SIG-M5 (cell line): ENCODE results near the gene TDRD1.

Experiments
- DNase-seq: peaks from one replicate; lab custom pipeline; 2025; lab: John Stamatoyannopoulos, UW

The TDRD1 gene

DNA sequence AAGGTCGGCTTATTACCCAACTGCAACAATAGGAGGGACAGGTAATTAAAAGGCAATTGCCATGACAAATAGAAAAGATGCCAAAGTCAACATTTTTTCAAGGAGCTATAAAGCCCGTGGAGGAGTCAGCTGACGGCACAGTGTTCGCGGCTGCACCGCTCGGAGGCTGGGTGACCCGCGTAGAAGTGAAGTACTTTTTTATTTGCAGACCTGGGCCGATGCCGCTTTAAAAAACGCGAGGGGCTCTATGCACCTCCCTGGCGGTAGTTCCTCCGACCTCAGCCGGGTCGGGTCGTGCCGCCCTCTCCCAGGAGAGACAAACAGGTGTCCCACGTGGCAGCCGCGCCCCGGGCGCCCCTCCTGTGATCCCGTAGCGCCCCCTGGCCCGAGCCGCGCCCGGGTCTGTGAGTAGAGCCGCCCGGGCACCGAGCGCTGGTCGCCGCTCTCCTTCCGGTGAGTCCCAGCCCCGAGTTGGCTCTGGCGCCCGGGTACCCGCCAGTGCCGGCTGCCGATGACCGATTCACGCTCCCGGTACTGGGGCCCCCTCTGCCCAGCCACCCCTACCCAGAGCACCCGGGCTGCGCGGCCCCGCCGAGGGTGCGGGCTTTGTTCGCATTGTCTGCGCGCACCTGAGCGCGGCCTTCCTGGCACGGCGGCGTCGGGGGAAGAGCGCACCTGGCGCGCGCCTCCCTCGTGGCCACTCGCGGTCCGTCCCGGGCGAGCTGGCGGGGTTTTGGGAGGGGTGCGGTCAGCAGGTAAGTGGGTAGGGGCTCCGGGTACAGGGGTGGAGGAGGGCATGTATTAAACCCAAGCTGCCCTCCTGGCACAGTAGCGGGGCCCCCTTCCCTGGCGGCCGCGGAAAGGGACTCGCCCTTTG is 60.2 kb downstream of the TDRD1 start, which contains the start of gene VWA2:
Gene VWA2 (plus strand): TSS at position 138 of the 877 bp plus-strand sequence. CDS start 9,460 bp downstream, outside the sequence.
- DNase-seq: no peak

DNA sequence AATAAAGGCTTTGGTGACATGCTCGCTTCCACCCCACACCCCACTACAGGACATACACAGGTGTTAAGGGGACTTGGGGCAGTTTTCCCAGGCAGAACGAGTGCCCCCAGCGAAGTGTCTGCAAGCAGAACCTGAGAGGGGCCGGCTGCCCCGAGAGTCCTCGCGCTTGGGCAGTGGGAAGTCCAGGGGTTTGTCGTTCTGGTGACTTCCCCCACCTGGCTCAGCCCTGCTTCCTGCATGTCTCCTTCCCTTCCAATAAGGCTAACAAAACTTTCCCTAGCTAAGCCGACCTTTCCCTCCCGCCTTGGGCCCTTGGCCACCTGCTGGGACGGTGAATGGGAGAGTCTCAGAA is 60.8 kb downstream of the TDRD1 start:
- no peak for DNase-seq

DNA sequence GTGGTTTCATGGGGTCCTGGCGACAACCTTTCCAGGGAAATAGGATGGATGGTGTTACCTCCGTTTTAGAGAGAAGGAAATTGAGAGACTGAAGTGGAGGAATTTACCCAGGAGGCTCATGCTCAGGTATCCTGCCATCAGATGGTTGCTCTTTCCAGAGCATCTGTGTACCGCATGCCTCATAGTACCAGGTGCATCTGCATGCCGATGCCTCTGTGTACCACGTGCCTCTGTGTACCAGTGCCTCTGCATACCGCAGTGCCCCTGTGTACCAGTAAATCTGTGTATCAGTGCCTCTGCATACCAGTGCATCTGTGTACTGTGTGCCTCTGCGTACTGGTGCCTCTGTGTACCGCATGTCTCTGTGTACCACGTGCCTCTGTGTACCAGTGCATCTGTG is 63.1 kb downstream of the TDRD1 start:
- DNase-seq: no peak

DNA sequence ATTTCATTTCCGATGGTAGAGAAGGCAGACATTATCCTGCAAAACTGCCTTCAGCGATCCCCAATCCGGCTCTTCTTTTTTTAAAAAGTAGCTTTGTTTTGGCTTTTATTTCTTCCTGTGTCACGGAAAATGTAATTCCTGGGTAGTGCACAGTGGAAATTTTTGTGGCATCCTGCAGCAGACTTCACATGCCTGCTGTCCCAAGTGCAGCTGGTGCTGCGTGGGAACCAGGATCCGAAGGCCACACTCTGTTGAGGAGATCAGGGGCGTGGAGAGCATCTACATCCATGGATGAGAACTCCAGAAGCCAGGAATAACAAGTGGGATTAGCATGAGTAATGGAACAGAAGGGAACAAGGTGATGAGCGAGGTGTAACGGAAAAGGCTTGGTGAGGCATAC is 64.5 kb downstream of the TDRD1 start:
- no peak for DNase-seq

DNA sequence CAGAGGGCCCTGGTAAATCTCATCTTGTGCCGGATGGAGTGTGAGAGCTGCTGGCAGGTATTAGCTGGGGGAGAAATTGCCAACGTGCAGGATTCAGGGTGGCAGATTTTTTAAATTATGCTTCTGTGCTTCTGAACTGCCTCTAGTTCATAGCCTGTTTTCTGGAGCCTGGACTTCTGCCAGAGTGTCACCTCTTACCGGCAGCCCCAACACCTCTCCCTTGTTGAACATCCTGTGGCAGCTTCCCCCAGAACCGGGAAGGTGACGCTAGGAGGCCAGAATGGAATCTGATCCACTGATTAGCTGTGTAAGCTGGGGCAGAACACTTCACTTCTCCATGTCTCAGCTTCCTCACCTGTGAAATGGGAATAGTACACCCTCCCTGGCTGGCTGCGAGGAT is 65.0 kb downstream of the TDRD1 start:
- DNase-seq: no peak

DNA sequence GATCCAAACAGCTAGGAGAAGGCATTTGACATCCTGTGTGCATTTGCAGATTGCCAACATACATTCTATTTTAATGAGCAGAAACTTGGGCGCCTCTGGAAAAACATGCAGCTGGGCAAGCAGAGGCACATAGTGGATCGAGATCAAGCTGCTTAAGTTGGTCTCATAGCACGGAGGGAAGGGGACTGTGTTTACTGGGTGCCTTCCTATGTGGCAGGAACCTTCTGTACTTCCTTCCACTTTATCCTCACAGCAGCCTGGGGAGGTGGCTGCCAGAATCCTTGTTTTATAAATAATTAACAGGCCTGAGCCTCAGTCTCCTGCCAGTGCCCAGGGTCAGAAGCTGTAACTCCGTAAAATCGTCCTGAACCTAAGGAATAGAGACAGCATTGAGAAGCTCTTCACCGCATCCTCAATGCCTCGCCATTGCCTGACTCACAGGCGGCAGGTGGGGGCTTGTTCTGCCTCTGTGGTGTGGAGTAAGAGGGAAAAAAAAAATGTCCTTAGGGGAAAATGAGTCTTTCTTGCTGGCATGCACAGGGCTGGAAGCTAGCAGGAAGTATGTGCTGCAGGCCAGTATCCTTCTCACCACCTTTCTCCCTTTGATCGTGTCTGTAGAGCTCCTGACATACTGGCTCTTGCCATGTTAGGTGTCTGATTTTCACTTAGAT is 66.1 kb downstream of the TDRD1 start:
- DNase-seq: no peak

DNA sequence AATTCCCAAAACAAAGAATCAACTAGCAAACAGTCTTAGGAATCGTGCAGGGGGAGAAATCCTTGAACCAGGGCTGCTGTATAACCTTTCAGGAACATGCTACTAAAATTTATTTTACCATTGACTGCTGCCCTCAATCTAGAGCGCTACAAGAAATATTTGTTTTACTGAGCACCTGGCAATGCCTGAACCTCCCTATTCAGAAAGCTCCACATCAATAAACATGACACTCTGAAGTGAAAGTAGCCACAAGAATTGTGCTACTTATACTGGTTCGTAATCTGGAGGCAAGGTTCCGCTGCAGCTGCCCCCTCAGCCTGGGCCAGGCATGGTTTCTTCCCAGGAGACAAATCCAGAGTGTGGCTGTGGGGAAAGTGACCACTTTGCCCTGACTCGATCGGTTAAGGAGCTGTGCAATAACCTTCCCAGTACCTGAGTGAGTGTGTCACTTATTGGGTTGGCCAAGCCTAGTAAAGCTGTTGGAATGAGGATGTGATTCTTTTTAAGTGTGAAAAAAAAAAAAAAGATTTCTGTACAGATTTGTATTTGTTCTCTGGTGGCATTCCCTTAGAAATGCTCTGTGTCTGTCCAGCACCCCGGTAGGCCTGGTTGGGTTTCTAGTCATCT is 67.6 kb downstream of the TDRD1 start:
- no peak for DNase-seq

DNA sequence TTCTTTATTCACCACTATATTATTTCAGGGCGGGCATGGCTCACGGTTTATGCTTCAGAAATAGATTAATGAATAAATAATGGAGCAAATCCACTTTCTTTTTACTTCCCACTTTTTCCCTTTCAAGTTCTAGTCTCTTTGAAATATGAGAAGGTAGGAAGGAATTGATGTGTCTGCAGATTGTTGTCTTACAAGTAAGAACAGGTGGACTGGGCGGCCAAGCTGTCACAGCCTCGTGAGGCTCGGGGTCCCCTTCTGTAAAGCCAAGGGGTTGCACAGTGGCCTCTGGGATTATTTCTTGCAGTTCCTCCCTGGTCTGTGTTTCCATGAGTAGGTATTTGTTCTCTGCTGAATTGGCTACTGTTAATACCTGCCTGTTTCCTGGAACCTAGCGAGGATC is 71.1 kb downstream of the TDRD1 start:
- no peak for DNase-seq

DNA sequence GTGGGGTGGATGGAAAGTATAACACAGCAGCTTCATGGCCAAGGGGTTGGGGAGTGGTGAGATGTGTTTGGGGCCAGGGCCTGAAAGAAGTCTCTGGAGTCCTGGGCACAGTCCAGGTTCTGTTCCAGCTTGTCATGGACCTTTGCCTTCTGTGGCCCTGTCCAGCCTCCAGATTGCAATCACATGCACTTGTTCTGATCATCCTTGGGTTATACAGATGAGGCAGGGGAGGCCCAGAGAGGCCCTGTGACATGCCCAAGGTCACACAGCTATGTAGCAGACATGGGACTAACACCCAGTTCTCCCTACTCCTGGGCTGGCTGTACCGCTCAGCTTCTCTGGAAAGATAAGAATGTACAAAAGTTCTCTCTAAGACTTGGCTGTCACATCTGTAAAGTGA is 71.6 kb downstream of the TDRD1 start:
- no peak for DNase-seq

DNA sequence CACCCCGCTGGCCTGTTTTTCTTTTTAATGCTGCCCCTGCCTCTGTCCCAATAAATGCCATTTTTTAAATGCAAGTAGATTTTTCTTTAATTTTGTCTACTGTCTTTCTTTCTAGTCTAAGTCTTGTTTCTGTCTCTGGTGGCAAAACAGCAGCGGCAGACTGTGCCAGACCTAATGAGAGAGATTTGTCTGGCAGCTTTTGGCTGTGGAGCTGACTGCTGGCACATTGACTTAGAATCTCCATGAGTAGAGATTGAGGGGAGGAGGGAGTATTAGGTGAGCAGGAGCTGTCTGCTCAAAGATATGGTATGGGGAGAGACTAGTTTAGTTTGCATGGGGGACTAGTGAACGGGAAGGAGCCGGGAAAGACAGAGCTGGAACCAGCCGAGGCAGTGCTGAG is 72.9 kb downstream of the TDRD1 start:
- no peak for DNase-seq

DNA sequence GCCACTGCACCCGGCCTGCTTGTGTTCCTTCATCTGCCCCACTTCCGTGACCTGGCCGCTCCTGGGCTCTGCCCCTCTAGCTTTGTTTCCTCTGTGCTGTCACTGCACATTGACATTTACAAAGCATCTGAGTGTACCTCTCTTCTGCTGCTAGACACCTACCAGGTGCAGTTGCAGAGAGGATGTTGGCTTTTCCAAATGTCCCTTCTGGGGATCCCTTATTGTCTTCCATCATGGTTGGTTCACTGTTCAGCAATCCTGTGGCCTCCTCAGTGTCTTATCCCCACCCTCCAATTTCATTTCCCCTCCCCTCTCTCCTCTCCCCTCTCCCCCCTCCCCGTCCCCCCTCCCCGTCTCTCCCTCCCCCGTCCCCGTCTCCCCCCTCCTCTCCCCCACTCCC is 73.7 kb downstream of the TDRD1 start:
- DNase-seq: no peak

DNA sequence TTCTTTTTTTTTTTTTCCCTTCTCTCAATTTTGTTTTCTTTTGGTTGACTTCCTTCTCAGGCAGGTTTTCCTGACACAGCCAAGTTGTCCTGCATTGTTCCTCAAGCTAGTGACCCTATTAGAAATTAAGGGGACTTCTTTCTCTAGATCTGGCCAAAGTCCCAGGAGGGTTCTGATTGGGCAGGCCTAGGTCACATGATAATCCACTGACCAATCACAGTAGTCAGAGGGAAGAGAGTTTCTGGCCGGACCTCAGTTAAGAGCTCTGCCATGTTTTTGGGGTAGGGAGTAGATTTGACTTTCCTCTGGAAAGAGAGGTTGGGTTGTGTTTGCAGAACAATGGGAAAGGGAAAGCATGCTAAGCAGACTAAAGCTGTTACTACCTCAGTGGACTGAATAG is 76.1 kb downstream of the TDRD1 start:
- no peak for DNase-seq

DNA sequence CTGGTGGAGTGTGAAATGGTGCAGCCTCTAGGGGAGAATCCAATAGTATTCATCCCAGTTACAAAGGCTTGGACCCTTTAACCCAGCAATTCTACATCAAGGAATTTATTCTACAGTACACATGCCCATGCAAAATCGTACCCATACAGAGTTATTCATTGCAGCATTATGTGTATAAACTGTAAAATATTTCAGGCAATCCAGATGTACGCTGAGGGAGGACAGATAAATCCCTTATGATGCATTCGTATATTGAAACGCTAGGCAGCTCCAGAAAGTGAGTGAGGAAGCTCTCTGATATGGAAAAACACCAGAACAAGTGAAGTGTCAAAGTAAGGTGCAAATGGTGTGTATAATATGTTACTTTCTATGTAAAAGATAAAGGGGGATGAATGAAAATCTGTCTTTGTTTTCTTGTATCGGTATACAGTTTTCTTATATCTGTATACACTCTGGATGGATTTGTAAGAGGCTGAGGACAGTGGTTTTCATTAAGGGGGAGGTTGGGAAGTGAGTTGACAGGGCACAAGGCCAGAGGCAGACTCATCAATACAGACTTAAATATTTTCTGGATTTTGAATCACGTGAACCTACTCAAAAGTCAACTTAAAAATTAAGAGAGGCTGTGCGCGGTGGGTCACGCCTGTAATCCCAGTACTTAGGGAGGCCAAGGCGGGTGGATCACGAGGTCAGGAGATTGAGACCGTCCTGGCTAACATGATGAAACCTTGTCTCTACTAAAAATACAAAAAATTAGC is 77.0 kb downstream of the TDRD1 start:
- DNase-seq: no peak

DNA sequence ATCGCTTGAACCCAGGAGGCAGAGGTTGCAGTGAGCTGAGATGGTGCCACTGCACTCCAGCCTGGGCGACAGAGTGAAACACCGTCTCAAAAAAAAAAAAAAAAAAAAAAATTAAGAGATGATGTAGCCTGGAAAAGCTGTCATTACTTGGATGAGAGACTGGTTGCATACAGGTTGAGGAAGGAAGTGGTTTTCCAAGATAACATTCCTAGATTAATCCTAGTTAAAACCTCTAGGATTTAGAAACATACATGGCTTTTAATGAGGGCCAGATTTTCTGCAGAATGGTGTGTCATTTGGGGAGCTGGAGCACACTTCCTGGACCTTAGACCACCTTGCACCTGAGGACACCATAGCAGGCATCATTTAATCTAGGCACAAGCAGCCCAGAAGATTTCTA is 77.7 kb downstream of the TDRD1 start:
- no peak for DNase-seq

DNA sequence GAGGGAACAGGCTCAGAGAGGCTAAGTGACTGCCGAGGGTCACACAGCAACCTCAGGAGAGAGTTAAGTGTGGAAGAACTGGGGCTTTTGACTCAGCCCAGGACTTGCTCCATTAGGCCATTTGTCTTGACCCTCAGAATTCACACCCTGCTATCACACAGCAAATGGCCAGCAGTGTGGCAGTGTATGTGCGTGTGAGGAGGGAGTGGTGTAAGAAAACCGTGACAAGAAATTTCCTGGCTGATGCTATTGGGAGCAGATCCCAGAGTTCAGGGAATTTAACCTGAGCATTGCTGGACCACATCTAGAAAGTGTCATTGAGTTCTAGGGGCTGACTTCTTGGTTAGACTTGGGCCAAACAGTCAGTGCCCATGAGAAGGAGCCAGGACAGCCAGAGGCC is 78.3 kb downstream of the TDRD1 start:
- DNase-seq: no peak

DNA sequence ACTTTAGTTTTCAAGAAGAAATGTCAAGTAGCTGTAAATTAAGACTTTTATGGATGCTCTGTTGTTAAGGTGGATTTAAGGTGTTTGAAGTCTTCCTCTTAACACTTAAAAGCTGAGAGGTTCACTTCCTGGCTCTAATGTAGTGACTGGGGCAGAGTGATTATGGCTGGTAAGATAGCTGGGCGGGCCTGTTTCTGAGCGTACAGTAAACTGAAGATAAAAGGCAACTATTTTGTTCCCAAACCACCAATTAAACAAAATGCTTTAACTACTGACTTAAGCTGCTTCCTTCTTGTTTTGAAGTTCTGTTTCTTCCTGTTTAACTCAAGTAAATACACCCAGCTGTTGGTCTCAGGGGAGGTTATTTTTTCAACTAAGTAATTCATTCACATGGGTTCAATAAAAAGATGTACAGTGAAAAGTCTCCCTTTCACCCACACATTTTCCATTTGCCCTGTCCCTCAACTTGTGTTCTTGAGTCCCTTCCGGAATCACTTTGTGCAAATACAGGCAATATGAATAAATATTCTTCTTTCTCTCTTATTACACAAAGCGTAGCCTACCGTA is 79.2 kb downstream of the TDRD1 start:
- DNase-seq: no peak

DNA sequence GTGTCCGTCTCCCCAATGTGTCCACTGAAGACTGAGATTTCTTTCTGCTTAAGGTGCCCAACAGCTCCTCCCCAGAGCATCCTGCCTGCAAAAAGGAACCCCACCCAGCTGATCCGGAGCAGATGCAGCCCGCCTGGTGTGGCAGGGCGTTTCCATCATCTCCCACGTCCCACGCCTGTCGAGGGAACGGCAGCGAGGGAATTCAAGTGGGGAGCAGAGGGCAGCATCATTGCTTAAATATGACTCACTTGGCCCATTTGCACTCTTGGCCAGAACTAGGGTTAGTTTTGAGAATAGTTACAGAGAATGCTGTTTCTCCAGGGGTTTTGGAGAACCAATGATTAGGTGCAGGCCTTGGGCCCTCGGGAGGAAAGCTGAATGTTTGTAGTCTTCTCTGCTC is 80.7 kb downstream of the TDRD1 start:
- no peak for DNase-seq

DNA sequence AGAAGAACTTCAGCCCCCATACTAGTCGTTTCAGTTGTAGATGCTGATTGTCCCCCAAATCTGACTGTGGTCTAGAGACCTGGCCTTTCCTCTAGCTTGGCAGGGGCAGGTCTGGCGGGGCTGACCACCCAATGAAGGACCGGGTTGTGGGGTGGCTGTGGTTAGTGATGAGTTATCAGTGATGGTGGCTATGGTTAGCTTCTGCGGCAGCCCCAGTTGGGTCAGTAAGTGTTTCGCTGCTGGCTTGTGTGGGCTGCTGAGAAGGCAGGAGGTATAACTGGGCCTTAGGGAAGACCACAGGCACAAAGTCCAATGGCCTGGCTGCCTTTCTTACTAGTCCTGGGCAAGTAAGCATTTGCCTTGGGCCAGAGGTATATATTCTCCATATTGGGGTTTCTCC is 81.2 kb downstream of the TDRD1 start:
- no peak for DNase-seq

DNA sequence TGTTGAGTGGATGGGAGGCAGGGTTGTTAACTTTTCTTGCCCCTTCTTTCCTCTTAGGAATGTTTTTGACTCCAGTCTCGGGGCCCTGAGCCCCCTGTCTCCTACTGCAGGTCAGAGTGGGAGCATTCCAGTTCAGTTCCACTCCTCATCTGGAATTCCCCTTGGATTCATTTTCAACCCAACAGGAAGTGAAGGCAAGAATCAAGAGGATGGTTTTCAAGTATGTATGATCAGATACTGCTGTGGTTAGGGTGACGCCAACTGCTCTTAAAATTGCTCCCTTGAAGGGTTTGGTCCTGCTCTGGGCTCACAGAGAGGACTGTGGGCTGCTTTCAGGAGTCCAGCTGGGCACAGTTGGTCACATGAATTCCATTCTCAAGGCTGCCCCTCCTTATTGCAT is 81.9 kb downstream of the TDRD1 start:
- no peak for DNase-seq

DNA sequence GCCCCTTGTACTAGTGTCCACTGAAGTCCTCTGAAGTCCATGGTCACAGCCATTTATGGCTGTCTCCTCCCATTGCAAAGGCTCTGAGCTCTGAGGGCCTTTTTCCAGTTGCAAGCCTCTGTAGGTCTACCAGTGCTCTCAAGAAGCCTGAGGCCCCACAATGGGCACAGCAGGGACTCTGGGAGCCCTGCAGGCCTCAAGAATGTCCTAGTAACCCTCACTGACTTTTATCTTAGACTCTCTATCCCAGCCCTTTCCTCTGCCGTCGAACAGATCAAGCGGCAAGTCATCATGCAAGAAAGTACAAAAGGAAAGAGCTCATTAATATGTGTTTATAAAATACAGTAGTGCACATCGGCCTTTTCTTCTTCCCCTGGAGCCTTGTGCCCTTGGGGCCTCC is 83.3 kb downstream of the TDRD1 start:
- no peak for DNase-seq

DNA sequence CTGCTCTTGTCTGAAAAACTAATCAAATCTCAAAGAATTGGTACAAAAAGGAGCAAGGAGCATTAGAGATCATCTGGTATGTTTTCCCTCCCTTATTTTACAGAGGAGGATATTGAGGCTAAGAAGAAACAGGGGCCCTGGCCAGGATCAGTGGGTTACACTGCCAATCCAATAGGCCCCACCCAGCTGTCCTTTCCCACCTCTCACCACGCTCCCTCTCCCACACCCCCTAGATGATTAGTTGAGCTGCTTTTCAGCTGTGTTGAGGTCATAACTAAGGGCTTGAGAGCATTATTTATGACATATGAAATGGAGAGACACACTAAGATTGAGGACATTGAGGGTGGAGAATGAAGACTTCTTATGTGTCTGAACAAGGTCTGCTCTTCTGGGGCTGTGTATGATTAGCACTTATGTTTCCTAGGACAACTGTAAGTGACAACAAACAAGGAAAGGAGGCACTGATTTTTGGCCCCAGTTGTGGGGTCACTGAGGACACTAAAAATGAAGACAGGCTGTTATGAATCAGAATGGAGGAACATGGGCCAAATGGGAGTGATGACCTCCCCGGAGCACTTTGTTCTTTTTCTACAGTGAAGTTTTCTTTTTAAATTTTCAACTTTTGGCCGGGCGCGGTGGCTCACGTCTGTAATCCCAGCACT is 86.4 kb downstream of the TDRD1 start:
- DNase-seq: no peak

DNA sequence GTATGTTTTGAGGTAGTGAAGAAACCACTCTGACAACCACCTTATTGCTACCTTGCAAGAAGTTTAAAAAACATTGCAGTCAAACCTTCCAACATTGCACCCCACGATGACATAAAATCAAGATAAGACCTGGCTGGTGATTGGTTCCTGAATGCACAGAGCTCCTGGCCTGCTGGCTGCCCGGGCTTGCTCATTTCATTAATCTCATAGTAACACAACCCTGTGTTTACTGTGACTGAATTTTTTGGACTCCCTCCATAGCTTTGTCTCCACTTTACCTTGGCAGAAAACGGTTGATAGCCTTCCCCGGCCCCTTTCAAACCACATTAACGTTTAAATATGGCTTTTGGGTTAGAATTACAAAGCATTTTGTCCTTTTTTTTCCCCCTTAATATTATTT is 87.4 kb downstream of the TDRD1 start:
- no peak for DNase-seq
